Karpas-422 (cell line): ENCODE data around the gene ABL2. TPM values are rescaled to one million over a fixed set of nuclear protein-coding genes. Genes with fewer than 3 reads are reported as not detected.
"Not testable (repeated sequence)": the region's sequence is repeated elsewhere in the genome, so short reads cannot be mapped to it uniquely, and the experiment has no call there.

Experiments
- DNase-seq: peaks from one replicate; pipeline ENCODE4 v3.0.0-alpha.2; 2015
- H2AFZ ChIP-seq: fragments of 200-600 bp; sonication (generic); 2 replicates; pipeline ENCODE4 v1.6.1; 2014; ENCODE audit warnings: antibody characterized with exemption, low read length, mixed read lengths
- H3K27ac ChIP-seq: fragments of 200-600 bp; sonication (generic); 2 replicates; pipeline ENCODE4 v1.5.1; 2014; ENCODE audit warnings: mild to moderate bottlenecking, low read length, moderate library complexity
- H3K27me3 ChIP-seq: fragments of 200-600 bp; sonication (generic); 2 replicates; pipeline ENCODE4 v1.6.1; 2014; ENCODE audit warnings: low read length, mixed read lengths
- H3K36me3 ChIP-seq: fragments of 200-600 bp; sonication (generic); 2 replicates; pipeline ENCODE4 v1.6.1; 2014; ENCODE audit warnings: low read length, mixed read lengths; ENCODE audit not compliant: insufficient read depth
- H3K4me1 ChIP-seq: fragments of 200-600 bp; sonication (generic); 2 replicates; pipeline ENCODE4 v1.6.1; 2014; ENCODE audit warnings: mild to moderate bottlenecking, low read length, mixed read lengths
- H3K4me2 ChIP-seq: fragments of 200-600 bp; sonication (generic); 2 replicates; pipeline ENCODE4 v1.6.1; 2014; ENCODE audit warnings: low read length, low read depth, mild to moderate bottlenecking; ENCODE audit not compliant: poor library complexity, severe bottlenecking
- H3K4me3 ChIP-seq: fragments of 200-600 bp; sonication (generic); 2 replicates; pipeline ENCODE4 v1.5.1; 2014; ENCODE audit warnings: mild to moderate bottlenecking, antibody characterized with exemption, low read length, mixed read lengths
- H3K79me2 ChIP-seq: fragments of 200-600 bp; sonication (generic); 2 replicates; pipeline ENCODE4 v1.6.1; 2014; ENCODE audit warnings: mild to moderate bottlenecking, low read length, mixed read lengths
- H3K9ac ChIP-seq: fragments of 200-600 bp; sonication (generic); 2 replicates; pipeline ENCODE4 v1.6.0; 2014; ENCODE audit warnings: low read length
- H3K9me2 ChIP-seq: fragments of 200-600 bp; sonication (generic), shearing (Covaris generic); replicated peaks from 2 replicates; pipeline ENCODE4 v1.6.0; 2014; ENCODE audit warnings: mild to moderate bottlenecking, low read length, moderate library complexity; ENCODE audit not compliant: insufficient read depth
- H3K9me3 ChIP-seq: fragments of 300-700, 200-600 bp; sonication (generic); 2 replicates; pipeline ENCODE4 v1.6.1; 2014; ENCODE audit warnings: low read length, mixed read lengths
- H4K20me1 ChIP-seq: fragments of 200-600 bp; sonication (generic); 2 replicates; pipeline ENCODE4 v1.6.1; 2014; ENCODE audit warnings: mild to moderate bottlenecking, antibody characterized with exemption, low read length, low read depth; ENCODE audit not compliant: insufficient read depth
- total RNA-seq: library from RNA; depleted of rRNA; stranded (reverse); fragments of >200 nt; shearing (Covaris generic); gene quantifications from 2 replicates; pipeline ENCODE4 v1.2.3, GENCODE V29; 2014; ENCODE audit warnings: low replicate concordance; rRNA removed

Gene ABL2
- 11.3 and 14.3 TPM in 2 replicates for total RNA-seq

GRCh38 chr1:179229214-179230140 lies at the start of gene ABL2:
Gene ABL2 (minus strand): TSS chr1:179229677. CDS start chr1:179229397, 280 bp downstream.
- Histone ChIP-seq H3K9ac (peak within 1 kb of the TSS; percentile 96), H3K27me3 (no peaks in the 10 kb centered on the region)
- DNase-seq: peak; percentile 79

GRCh38 chr1:179278920-179279319 lies 49.4 kb upstream of the ABL2 start:
- Histone ChIP-seq H3K9me2 (no peaks in the 10 kb centered on the region), H3K79me2 (no peaks in the 10 kb centered on the region), H3K9ac (no peak overlapping the region), H3K36me3 (no peaks in the 10 kb centered on the region), H3K4me2 (no peak overlapping the region), H3K4me3 (no peak overlapping the region), H3K4me1 (no peaks in the 10 kb centered on the region), H3K27me3 (no peaks in the 10 kb centered on the region), H4K20me1 (no peaks in the 10 kb centered on the region), H3K27ac (no peak overlapping the region), H3K9me3 (no peaks in the 10 kb centered on the region), H2AFZ (no peak overlapping the region)
- DNase-seq: no peak

More at GRCh38 chr1:179229214-179230140, at the start of gene ABL2:
- Histone ChIP-seq H2AFZ (peak within 1 kb of the TSS; percentile 100), H3K4me1 (peaks cover 24% of the 10 kb centered on the region), H3K9me2 (no peaks in the 10 kb centered on the region), H3K4me3 (peak within 1 kb of the TSS; percentile 80), H3K79me2 (peaks cover 47% of the 10 kb centered on the region), H3K4me2 (peak within 1 kb of the TSS; percentile 91), H4K20me1 (0 out of 2 replicates have a peak, but pooled peaks cover 6% of the 10 kb centered on the region), H3K9me3 (no peaks in the 10 kb centered on the region), H3K36me3 (no peaks in the 10 kb centered on the region), H3K27ac (peak within 1 kb of the TSS; percentile 31; the same call in 1 of the 2 replicates)

- H3K79me2 ChIP-seq, H3K4me2 ChIP-seq, H3K9ac ChIP-seq, H3K27ac ChIP-seq, H3K4me3 ChIP-seq, H2AFZ ChIP-seq, H3K9me2 ChIP-seq, H3K4me1 ChIP-seq, DNase-seq, H4K20me1 ChIP-seq, H3K36me3 ChIP-seq, H3K9me3 ChIP-seq, H3K27me3 ChIP-seq: not testable (repeated sequence)
Measured at GRCh38 chr1:179274424-179274823, 44.9 kb upstream of the ABL2 start.

GRCh38 chr1:179269071-179269470 lies 39.6 kb upstream of the ABL2 start:
- no peak for DNase-seq
- H3K9me2 ChIP-seq: no peaks in the 10 kb centered on the region
- no peaks in the 10 kb centered on the region for H3K79me2 ChIP-seq
- H3K9me3 ChIP-seq: no peaks in the 10 kb centered on the region
- no peak overlapping the region for H3K4me2 ChIP-seq
- no peak overlapping the region for H3K9ac ChIP-seq
- H2AFZ ChIP-seq: no peak overlapping the region
- H3K4me3 ChIP-seq: no peak overlapping the region
- no peak overlapping the region for H3K27ac ChIP-seq
- H3K36me3 ChIP-seq: no peaks in the 10 kb centered on the region
- no peaks in the 10 kb centered on the region for H4K20me1 ChIP-seq
- no peaks in the 10 kb centered on the region for H3K4me1 ChIP-seq
- H3K27me3 ChIP-seq: no peaks in the 10 kb centered on the region

- Histone ChIP-seq H3K27ac (no peak overlapping the region), H2AFZ (no peak overlapping the region), H3K9ac (no peak overlapping the region), H3K4me2 (no peak overlapping the region), H4K20me1 (no peaks in the 10 kb centered on the region), H3K36me3 (no peaks in the 10 kb centered on the region), H3K9me2 (no peaks in the 10 kb centered on the region), H3K4me3 (no peak overlapping the region), H3K79me2 (no peaks in the 10 kb centered on the region), H3K27me3 (no peaks in the 10 kb centered on the region), H3K4me1 (peaks cover 7% of the 10 kb centered on the region), H3K9me3 (no peaks in the 10 kb centered on the region)
- no peak for DNase-seq
Measured at GRCh38 chr1:179264507-179264906, 35.0 kb upstream of the ABL2 start.

- Histone ChIP-seq H3K9me3 (no peaks in the 10 kb centered on the region), H2AFZ (no peak overlapping the region), H3K36me3 (no peaks in the 10 kb centered on the region), H3K27ac (no peak overlapping the region), H3K4me1 (peaks cover 7% of the 10 kb centered on the region), H3K27me3 (no peaks in the 10 kb centered on the region), H3K9ac (no peak overlapping the region), H3K9me2 (no peaks in the 10 kb centered on the region), H4K20me1 (no peaks in the 10 kb centered on the region), H3K79me2 (no peaks in the 10 kb centered on the region), H3K4me3 (no peak overlapping the region), H3K4me2 (no peak overlapping the region)
- DNase-seq: no peak
Measured at GRCh38 chr1:179263121-179263520, 33.6 kb upstream of the ABL2 start.

GRCh38 chr1:179262183-179262582 lies 32.7 kb upstream of the ABL2 start:
- Histone ChIP-seq H3K79me2 (no peaks in the 10 kb centered on the region), H3K4me1 (peaks cover 7% of the 10 kb centered on the region), H2AFZ (no peak overlapping the region), H3K4me3 (no peak overlapping the region), H3K9me2 (no peaks in the 10 kb centered on the region), H3K9ac (no peak overlapping the region), H3K9me3 (no peaks in the 10 kb centered on the region), H3K4me2 (no peak overlapping the region), H4K20me1 (no peaks in the 10 kb centered on the region), H3K27ac (no peak overlapping the region), H3K36me3 (no peaks in the 10 kb centered on the region), H3K27me3 (no peaks in the 10 kb centered on the region)
- DNase-seq: no peak

GRCh38 chr1:179253286-179253972 lies 24.0 kb upstream of the ABL2 start:
- Histone ChIP-seq H3K4me3 (no peak overlapping the region), H3K4me2 (no peak overlapping the region), H3K9me2 (no peaks in the 10 kb centered on the region), H3K27ac (no peak overlapping the region), H3K4me1 (no peaks in the 10 kb centered on the region), H3K9ac (no peak overlapping the region), H3K79me2 (no peaks in the 10 kb centered on the region), H2AFZ (no peak overlapping the region), H3K27me3 (no peaks in the 10 kb centered on the region), H3K9me3 (no peaks in the 10 kb centered on the region), H4K20me1 (no peaks in the 10 kb centered on the region), H3K36me3 (no peaks in the 10 kb centered on the region)
- DNase-seq: no peak
